ENCODE results near the gene SOWAHB. TPM values are rescaled to one million over a fixed set of nuclear protein-coding genes. Genes with fewer than 3 reads are reported as not detected.

Gene SOWAHB
- total RNA-seq, 2 donors from 2014 or later = 1.2 to 2.6 TPM

GRCh38 chr4:76856243-76857073 is 41.5 kb downstream of the SOWAHB start:
- H3K27me3 ChIP-seq (ENCODE audit: control insufficient read depth, insufficient read depth, low read length, poor library complexity, severe bottlenecking) = no peaks in the 10 kb centered on the region
- Mint-ChIP-seq H3K27me3 (ENCODE audit: insufficient read depth) (no peaks in the 10 kb centered on the region), H3K27ac (no peak overlapping the region), H3K4me1 (peaks cover 17% of the 10 kb centered on the region), H3K9me3 (no peaks in the 10 kb centered on the region), H3K36me3 (ENCODE audit: low read depth) (no peaks in the 10 kb centered on the region), H3K4me3 (no peak overlapping the region)
- peaks cover 2% of the 10 kb centered on the region for H3K4me1 ChIP-seq (ENCODE audit: control insufficient read depth, insufficient read depth, low read length)
- H3K9me3 ChIP-seq (ENCODE audit: control insufficient read depth, low read length) = no peaks in the 10 kb centered on the region
- no peak overlapping the region for H3K9ac ChIP-seq (ENCODE audit: extremely low read depth, low read length, poor library complexity, severe bottlenecking)
- no peaks in the 10 kb centered on the region for H3K36me3 ChIP-seq (ENCODE audit: control insufficient read depth, insufficient read depth, low read length)
- DNase-seq = no peak
- TF ChIP-seq, protein P1, sequence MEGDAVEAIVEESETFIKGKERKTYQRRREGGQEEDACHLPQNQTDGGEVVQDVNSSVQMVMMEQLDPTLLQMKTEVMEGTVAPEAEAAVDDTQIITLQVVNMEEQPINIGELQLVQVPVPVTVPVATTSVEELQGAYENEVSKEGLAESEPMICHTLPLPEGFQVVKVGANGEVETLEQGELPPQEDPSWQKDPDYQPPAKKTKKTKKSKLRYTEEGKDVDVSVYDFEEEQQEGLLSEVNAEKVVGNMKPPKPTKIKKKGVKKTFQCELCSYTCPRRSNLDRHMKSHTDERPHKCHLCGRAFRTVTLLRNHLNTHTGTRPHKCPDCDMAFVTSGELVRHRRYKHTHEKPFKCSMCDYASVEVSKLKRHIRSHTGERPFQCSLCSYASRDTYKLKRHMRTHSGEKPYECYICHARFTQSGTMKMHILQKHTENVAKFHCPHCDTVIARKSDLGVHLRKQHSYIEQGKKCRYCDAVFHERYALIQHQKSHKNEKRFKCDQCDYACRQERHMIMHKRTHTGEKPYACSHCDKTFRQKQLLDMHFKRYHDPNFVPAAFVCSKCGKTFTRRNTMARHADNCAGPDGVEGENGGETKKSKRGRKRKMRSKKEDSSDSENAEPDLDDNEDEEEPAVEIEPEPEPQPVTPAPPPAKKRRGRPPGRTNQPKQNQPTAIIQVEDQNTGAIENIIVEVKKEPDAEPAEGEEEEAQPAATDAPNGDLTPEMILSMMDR (conservative IDR thresholded peaks at IDR 0.05) = no peak
- 81 to 93% methylated on average over 4 of the region's 4 CpGs for WGBS, 2 experiments (ENCODE audit: insufficient coverage in 1 of 2, insufficient read length in 1 of 2)
- peak overlapping the region; percentile 80 for H3K27ac ChIP-seq (ENCODE audit: low read depth, low read length)
- no peak overlapping the region for H3K4me3 ChIP-seq (ENCODE audit: low read length)

DNA sequence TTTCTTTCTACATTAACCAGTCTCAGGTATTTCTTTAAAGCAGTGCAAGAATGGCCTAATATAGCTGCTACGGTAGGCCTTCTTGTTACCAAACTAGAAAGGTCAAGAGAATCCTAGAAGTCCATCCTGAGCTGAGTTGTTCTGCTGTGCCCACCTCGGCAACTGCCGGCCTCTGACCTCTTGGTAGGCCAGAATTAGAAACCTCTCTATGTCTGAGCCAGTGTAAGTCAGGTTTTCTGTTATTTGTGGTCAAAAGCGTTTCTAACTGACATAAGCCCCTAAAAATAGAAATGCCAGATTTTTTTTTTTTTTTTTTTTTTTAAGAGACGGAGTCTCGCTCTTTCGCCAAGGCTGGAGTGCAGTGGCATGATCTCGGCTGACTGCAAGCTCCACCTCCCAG is 43.1 kb downstream of the SOWAHB start:
- peaks cover 19% of the 10 kb centered on the region for H3K4me1 Mint-ChIP-seq
- H3K4me3 Mint-ChIP-seq = no peak overlapping the region
- H3K27me3 Mint-ChIP-seq (ENCODE audit: insufficient read depth) = no peaks in the 10 kb centered on the region
- H3K4me1 ChIP-seq (ENCODE audit: control insufficient read depth, insufficient read depth, low read length) = peaks cover 2% of the 10 kb centered on the region
- no peaks in the 10 kb centered on the region for H3K27me3 ChIP-seq (ENCODE audit: control insufficient read depth, insufficient read depth, low read length, poor library complexity, severe bottlenecking)
- H3K9me3 ChIP-seq (ENCODE audit: control insufficient read depth, low read length) = no peaks in the 10 kb centered on the region
- H3K9ac ChIP-seq (ENCODE audit: extremely low read depth, low read length, poor library complexity, severe bottlenecking) = no peak overlapping the region
- no peaks in the 10 kb centered on the region for H3K36me3 Mint-ChIP-seq (ENCODE audit: low read depth)
- TF ChIP-seq, protein P1 (conservative IDR thresholded peaks at IDR 0.05) = no peak
- no peak overlapping the region for H3K27ac ChIP-seq (ENCODE audit: low read depth, low read length)
- no peaks in the 10 kb centered on the region for H3K9me3 Mint-ChIP-seq
- DNase-seq = no peak
- no peak overlapping the region for H3K27ac Mint-ChIP-seq
- no peaks in the 10 kb centered on the region for H3K36me3 ChIP-seq (ENCODE audit: control insufficient read depth, insufficient read depth, low read length)
- no peak overlapping the region for H3K4me3 ChIP-seq (ENCODE audit: low read length)
- WGBS, 2 experiments (ENCODE audit: insufficient coverage in 1 of 2, insufficient read length in 1 of 2) = 94 to 100% methylated on average over 3 to 8 of the region's 8 CpGs

DNA sequence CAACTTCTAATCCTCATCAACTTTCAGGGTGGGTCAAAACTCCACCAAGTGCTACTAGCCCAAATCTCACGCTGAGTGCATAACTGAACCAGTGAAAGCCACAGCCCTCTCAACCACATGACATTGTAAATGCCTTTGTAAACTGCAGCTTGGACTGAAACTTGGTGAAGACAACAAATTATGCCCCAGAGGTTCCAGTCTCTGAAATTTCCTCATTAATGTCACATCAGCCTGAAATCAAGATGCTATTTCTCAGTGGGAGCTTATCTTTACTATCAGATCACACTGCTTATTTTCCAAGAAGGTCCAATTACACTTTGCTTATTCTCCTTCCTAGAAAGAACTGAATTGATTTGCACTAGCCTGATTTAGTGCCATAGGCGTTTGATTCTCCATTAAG is 46.6 kb downstream of the SOWAHB start:
- H3K36me3 ChIP-seq (ENCODE audit: control insufficient read depth, insufficient read depth, low read length) = no peaks in the 10 kb centered on the region

More for the DNA sequence above, 46.6 kb downstream of the SOWAHB start:
- Mint-ChIP-seq H3K4me1 (peaks cover 7% of the 10 kb centered on the region), H3K4me3 (no peak overlapping the region), H3K36me3 (ENCODE audit: low read depth) (no peaks in the 10 kb centered on the region), H3K9me3 (peaks cover 6% of the 10 kb centered on the region), H3K27me3 (ENCODE audit: insufficient read depth) (peaks cover 5% of the 10 kb centered on the region), H3K27ac (no peak overlapping the region)
- H3K4me3 ChIP-seq (ENCODE audit: low read length) = no peak overlapping the region
- H3K9me3 ChIP-seq (ENCODE audit: control insufficient read depth, low read length) = no peaks in the 10 kb centered on the region
- no peaks in the 10 kb centered on the region for H3K27me3 ChIP-seq (ENCODE audit: control insufficient read depth, insufficient read depth, low read length, poor library complexity, severe bottlenecking)
- no peak for DNase-seq
- no peak overlapping the region for H3K27ac ChIP-seq (ENCODE audit: low read depth, low read length)
- TF ChIP-seq, protein P1 (conservative IDR thresholded peaks at IDR 0.05) = no peak
- H3K9ac ChIP-seq (ENCODE audit: extremely low read depth, low read length, poor library complexity, severe bottlenecking) = no peak overlapping the region
- WGBS, 2 experiments (ENCODE audit: insufficient coverage in 1 of 2, insufficient read length in 1 of 2) = 92 to 95% methylated on average over 2 of the region's 2 CpGs
- no peaks in the 10 kb centered on the region for H3K4me1 ChIP-seq (ENCODE audit: control insufficient read depth, insufficient read depth, low read length)
